RWPE2 (cell line): ENCODE results near the gene WDR33.
"Not testable (repeated sequence)": the region's sequence is repeated elsewhere in the genome, so short reads cannot be mapped to it uniquely, and the experiment has no call there.

Source experiments
- ATAC-seq: fragments of 200-7000 bp; cut with Tn5 transposase; 3 replicates; pipeline ENCODE4 v1.9.1; 2021; ENCODE audit warnings: low read depth
- DNase-seq: peaks from one replicate; pipeline ENCODE4 v3.0.0-alpha.2; 2020; ENCODE audit warnings: low spot score
- H3K27ac ChIP-seq: fragments of 450-650 bp; 2 replicates; pipeline ENCODE4 v1.5.1; 2017; ENCODE audit warnings: mild to moderate bottlenecking; ENCODE audit not compliant: poor library complexity, severe bottlenecking
- H3K27me3 ChIP-seq: fragments of 250-450 bp; sonication (Bioruptor Pico); 2 replicates; pipeline ENCODE4 v1.5.1; 2021; ENCODE audit warnings: mild to moderate bottlenecking, moderate library complexity; ENCODE audit not compliant: insufficient read depth, poor library complexity, severe bottlenecking
- H3K36me3 ChIP-seq: fragments of 250-450 bp; sonication (Bioruptor Pico); 2 replicates; pipeline ENCODE4 v1.5.1; 2020; ENCODE audit warnings: low read depth, mild to moderate bottlenecking, moderate library complexity
- H3K4me1 ChIP-seq: fragments of 250-450 bp; sonication (Bioruptor Pico); 2 replicates; pipeline ENCODE4 v1.5.1; 2021; ENCODE audit warnings: mild to moderate bottlenecking, moderate library complexity; ENCODE audit not compliant: insufficient read depth, poor library complexity, severe bottlenecking
- H3K4me3 ChIP-seq: fragments of 250-450 bp; sonication (Bioruptor Pico); 2 replicates; pipeline ENCODE4 v1.5.1; 2021; ENCODE audit warnings: mild to moderate bottlenecking, moderate library complexity; ENCODE audit not compliant: severe bottlenecking
- H3K9me3 ChIP-seq: fragments of 250-450 bp; sonication (Bioruptor Pico); 2 replicates; pipeline ENCODE4 v1.5.1; 2021; ENCODE audit warnings: mild to moderate bottlenecking, moderate library complexity; ENCODE audit not compliant: severe bottlenecking
- TF ChIP-seq, protein P1 (sequence below): fragments of 450-650 bp; IDR thresholded peaks from one replicate; pipeline ENCODE4 v1.5.1; 2017; ENCODE audit warnings: mild to moderate bottlenecking, moderate library complexity; ENCODE audit not compliant: poor library complexity, severe bottlenecking

The WDR33 gene

DNA sequence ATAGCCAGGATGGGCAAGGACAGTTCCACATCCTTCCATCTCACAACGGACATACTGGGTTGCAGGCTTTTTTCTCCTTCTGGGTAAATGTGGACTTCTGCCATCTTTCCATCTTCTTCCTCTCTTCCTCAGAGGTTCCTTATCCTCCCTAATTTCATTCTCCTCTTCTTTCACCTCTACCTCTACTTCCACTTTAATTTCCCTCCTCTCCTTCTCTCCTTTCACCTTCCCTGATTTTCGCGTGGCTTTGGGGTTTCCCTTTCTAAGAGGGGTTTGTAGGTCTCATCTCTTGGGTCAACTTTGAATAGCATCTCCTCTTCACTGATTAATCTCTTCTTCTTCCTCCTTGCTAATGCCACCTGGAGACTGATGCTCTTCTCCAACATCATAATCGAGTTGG lies 29.9 kb upstream of the WDR33 start:
- no peaks in the 10 kb centered on the region for H3K4me1 ChIP-seq
- DNase-seq (no peak), ATAC-seq (no peak)
- peaks cover 5% of the 10 kb centered on the region for H3K36me3 ChIP-seq
- H3K27me3 ChIP-seq, result no peaks in the 10 kb centered on the region
- H3K27ac ChIP-seq, result no peak overlapping the region
- no peak overlapping the region for H3K4me3 ChIP-seq
- H3K9me3 ChIP-seq, result no peaks in the 10 kb centered on the region
- TF ChIP-seq, protein P1, sequence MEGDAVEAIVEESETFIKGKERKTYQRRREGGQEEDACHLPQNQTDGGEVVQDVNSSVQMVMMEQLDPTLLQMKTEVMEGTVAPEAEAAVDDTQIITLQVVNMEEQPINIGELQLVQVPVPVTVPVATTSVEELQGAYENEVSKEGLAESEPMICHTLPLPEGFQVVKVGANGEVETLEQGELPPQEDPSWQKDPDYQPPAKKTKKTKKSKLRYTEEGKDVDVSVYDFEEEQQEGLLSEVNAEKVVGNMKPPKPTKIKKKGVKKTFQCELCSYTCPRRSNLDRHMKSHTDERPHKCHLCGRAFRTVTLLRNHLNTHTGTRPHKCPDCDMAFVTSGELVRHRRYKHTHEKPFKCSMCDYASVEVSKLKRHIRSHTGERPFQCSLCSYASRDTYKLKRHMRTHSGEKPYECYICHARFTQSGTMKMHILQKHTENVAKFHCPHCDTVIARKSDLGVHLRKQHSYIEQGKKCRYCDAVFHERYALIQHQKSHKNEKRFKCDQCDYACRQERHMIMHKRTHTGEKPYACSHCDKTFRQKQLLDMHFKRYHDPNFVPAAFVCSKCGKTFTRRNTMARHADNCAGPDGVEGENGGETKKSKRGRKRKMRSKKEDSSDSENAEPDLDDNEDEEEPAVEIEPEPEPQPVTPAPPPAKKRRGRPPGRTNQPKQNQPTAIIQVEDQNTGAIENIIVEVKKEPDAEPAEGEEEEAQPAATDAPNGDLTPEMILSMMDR, result no peak

DNA sequence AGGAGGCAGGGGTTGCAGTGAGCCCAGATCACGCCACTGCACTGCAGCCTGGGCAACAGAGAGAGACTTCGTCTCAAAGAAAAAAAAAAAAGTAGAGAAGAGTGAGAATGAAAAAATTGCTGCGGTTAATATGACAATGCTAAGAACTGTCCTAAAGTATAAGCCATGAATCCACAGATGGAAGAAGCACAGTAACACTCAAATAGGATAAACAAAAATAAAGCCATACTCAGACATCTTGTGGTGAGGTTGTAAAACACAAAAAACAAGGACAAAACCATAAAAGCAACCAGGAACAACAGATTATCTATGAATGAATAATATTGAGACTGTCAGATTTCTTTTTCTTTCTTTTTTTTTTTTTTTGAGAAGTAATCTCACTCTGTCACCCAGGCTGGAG lies 24.0 kb upstream of the WDR33 start:
- Histone ChIP-seq H3K9me3 (no peaks in the 10 kb centered on the region), H3K36me3 (no peaks in the 10 kb centered on the region), H3K4me3 (no peak overlapping the region), H3K27ac (no peak overlapping the region), H3K4me1 (peaks cover 6% of the 10 kb centered on the region), H3K27me3 (no peaks in the 10 kb centered on the region)
- DNase-seq, result no peak
- no peak for ATAC-seq
- TF ChIP-seq, protein P1, result no peak

GRCh38 chr2:127829845-127830246 lies 18.9 kb upstream of the WDR33 start:
- Histone ChIP-seq H3K36me3 (no peaks in the 10 kb centered on the region), H3K4me3 (no peak overlapping the region), H3K4me1 (peaks cover 6% of the 10 kb centered on the region), H3K9me3 (no peaks in the 10 kb centered on the region), H3K27ac (no peak overlapping the region), H3K27me3 (no peaks in the 10 kb centered on the region)
- ATAC-seq (no peak), DNase-seq (no peak)
- TF ChIP-seq, protein P1, result no peak

DNA sequence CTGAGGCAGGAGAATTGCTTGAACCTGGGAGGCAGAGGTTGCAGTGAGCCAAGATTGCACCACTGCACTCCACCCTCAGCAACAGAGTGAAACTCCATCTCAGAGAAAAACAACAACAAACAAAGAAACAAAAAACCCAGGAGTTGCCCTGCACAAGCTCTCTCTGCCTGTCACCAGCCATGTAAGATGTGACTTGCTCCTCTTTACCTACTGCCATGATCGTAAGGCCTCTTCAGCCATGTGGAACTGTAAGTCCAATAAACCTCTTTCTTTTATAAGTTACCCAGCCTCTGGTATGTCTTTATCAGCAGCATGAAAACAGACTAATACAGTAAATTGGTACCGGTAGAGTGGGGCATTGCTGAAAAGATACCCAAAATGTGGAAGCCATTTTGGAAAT lies 15.7 kb upstream of the WDR33 start:
- H3K27me3 ChIP-seq, ATAC-seq, H3K9me3 ChIP-seq, DNase-seq, H3K27ac ChIP-seq, H3K4me1 ChIP-seq, H3K4me3 ChIP-seq, H3K36me3 ChIP-seq: not testable (repeated sequence)

GRCh38 chr2:127826047-127826446 lies 15.1 kb upstream of the WDR33 start:
- H3K4me3 ChIP-seq, result no peak overlapping the region
- ATAC-seq (no peak), DNase-seq (no peak)
- no peaks in the 10 kb centered on the region for H3K27me3 ChIP-seq
- TF ChIP-seq, protein P1, result no peak
- H3K4me1 ChIP-seq, result peaks cover 6% of the 10 kb centered on the region
- no peaks in the 10 kb centered on the region for H3K36me3 ChIP-seq
- no peaks in the 10 kb centered on the region for H3K9me3 ChIP-seq
- H3K27ac ChIP-seq, result no peak overlapping the region
